DND-41 (cell line): Measurements from ENCODE around the gene UNC5C.

Source experiments
- EZH2 ChIP-seq: IDR thresholded peaks from 3 replicates; pipeline ENCODE4 v1.6.1; 2012; ENCODE audit warnings: borderline replicate concordance, low read depth, mild to moderate bottlenecking, moderate library complexity, low read length, inconsistent platforms; ENCODE audit not compliant: severe bottlenecking
- TF ChIP-seq, protein P1 (sequence below): IDR thresholded peaks from 2 replicates; pipeline ENCODE4 v1.5.1; 2012; ENCODE audit warnings: borderline replicate concordance, low read length, moderate library complexity, mild to moderate bottlenecking; ENCODE audit not compliant: poor library complexity, severe bottlenecking; ENCODE audit errors: extremely low read depth

- TF ChIP-seq, protein P1, sequence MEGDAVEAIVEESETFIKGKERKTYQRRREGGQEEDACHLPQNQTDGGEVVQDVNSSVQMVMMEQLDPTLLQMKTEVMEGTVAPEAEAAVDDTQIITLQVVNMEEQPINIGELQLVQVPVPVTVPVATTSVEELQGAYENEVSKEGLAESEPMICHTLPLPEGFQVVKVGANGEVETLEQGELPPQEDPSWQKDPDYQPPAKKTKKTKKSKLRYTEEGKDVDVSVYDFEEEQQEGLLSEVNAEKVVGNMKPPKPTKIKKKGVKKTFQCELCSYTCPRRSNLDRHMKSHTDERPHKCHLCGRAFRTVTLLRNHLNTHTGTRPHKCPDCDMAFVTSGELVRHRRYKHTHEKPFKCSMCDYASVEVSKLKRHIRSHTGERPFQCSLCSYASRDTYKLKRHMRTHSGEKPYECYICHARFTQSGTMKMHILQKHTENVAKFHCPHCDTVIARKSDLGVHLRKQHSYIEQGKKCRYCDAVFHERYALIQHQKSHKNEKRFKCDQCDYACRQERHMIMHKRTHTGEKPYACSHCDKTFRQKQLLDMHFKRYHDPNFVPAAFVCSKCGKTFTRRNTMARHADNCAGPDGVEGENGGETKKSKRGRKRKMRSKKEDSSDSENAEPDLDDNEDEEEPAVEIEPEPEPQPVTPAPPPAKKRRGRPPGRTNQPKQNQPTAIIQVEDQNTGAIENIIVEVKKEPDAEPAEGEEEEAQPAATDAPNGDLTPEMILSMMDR, result no peak
- TF ChIP-seq EZH2, result no peak
These were observed 79.2 kb downstream of the UNC5C start for GRCh38 chr4:95469617-95470016.
